ENCODE results near the gene TGFBR3. TPM values are rescaled to one million over a fixed set of nuclear protein-coding genes. Genes with fewer than 3 reads are reported as not detected.

TGFBR3 gene
- total RNA-seq, 4 donors from 2014 or later, result 32.9 to 138 (median 58.8) TPM

GRCh38 chr1:91707890-91708218 is 178.1 kb downstream of the TGFBR3 start:
- no peak overlapping the region for H3K4me3 ChIP-seq
- no peaks in the 10 kb centered on the region for H3K27me3 ChIP-seq
- WGBS, 2 donors (ENCODE audit: low coverage in 1 of 2), result 100% methylated on average over 1 of the region's 1 CpG
- no peak overlapping the region for H3K27ac ChIP-seq
- no peaks in the 10 kb centered on the region for H3K36me3 ChIP-seq
- DNase-seq, result no peak
- H3K4me1 ChIP-seq, result peaks cover 0 to 8% (median 0%) of the 10 kb centered on the region in 4 donors
- TF ChIP-seq POLR2AphosphoS5 (IDR thresholded peaks at IDR 0.05) (no peak), CTCF (IDR thresholded peaks at IDR 0.05) (no peak), EP300 (IDR thresholded peaks at IDR 0.05; ENCODE audit: low read depth) (no peak)
- intact Hi-C loops (cut with DNase I; ENCODE audit: low total_unique reads), result no loop called here
- in situ Hi-C loops (cut with MboI; ENCODE audit: low pct_ligation_motif_present in 1 of 4, low pct_unique_long_range_greater_than_20kb in 1 of 4, low sequenced_read_pairs in 3 of 4), result no loop called here
- H3K9me3 ChIP-seq, result no peaks in the 10 kb centered on the region

GRCh38 chr1:91707114-91707889 is 178.6 kb downstream of the TGFBR3 start:
- no peaks in the 10 kb centered on the region for H3K27me3 ChIP-seq
- intact Hi-C loops (cut with DNase I; ENCODE audit: low total_unique reads), result no loop called here
- H3K27ac ChIP-seq, result no peak overlapping the region
- H3K4me1 ChIP-seq, result peaks cover 0 to 4% (median 0%) of the 10 kb centered on the region in 4 donors
- TF ChIP-seq POLR2A (IDR thresholded peaks at IDR 0.05) (no peak), EP300 (IDR thresholded peaks at IDR 0.05; ENCODE audit: low read depth) (no peak), POLR2AphosphoS5 (IDR thresholded peaks at IDR 0.05) (no peak), CTCF (IDR thresholded peaks at IDR 0.05) (no peak)
- in situ Hi-C loops (cut with MboI; ENCODE audit: low pct_ligation_motif_present in 1 of 4, low pct_unique_long_range_greater_than_20kb in 1 of 4, low sequenced_read_pairs in 3 of 4), result no loop called here
- H3K36me3 ChIP-seq, result no peaks in the 10 kb centered on the region
- no peak overlapping the region for H3K4me3 ChIP-seq
- DNase-seq, result no peak
- no peaks in the 10 kb centered on the region for H3K9me3 ChIP-seq
- WGBS, 2 donors (ENCODE audit: low coverage in 1 of 2), result 75 to 100% methylated on average over 2 to 3 of the region's 3 CpGs

- WGBS, 2 donors (ENCODE audit: low coverage in 1 of 2), result 86% methylated on average over 5 of the region's 5 CpGs; no CpG with 5 or more reads in 1 of the 2 donors
- no peaks in the 10 kb centered on the region for H3K36me3 ChIP-seq
- no peak overlapping the region for H3K27ac ChIP-seq
Measured at GRCh38 chr1:91706140-91706957, 179.6 kb downstream of the TGFBR3 start.

More at GRCh38 chr1:91706140-91706957, 179.6 kb downstream of the TGFBR3 start:
- Histone ChIP-seq H3K27me3 (no peaks in the 10 kb centered on the region), H3K4me1 (no peaks in the 10 kb centered on the region), H3K9me3 (no peaks in the 10 kb centered on the region), H3K4me3 (no peak overlapping the region)
- intact Hi-C loops (cut with DNase I; ENCODE audit: low total_unique reads) (no loop called here), in situ Hi-C loops (cut with MboI; ENCODE audit: low pct_ligation_motif_present in 1 of 4, low pct_unique_long_range_greater_than_20kb in 1 of 4, low sequenced_read_pairs in 3 of 4) (no loop called here)
- TF ChIP-seq POLR2AphosphoS5 (IDR thresholded peaks at IDR 0.05) (no peak), POLR2A (IDR thresholded peaks at IDR 0.05) (no peak), EP300 (IDR thresholded peaks at IDR 0.05; ENCODE audit: low read depth) (no peak), CTCF (IDR thresholded peaks at IDR 0.05) (no peak)
- no peak for DNase-seq
